ENCODE measurements around the gene AQP1.

The AQP1 gene

GRCh38 chr7:30917216-30917893 lies 5.7 kb downstream of the AQP1 start:
- no peaks in the 10 kb centered on the region for H3K27me3 ChIP-seq
- peak overlapping the region; percentile 87 to 92 for H3K27ac ChIP-seq
- peak overlapping the region in 1 of 2 donors; percentile 59 for H3K4me3 ChIP-seq
- peaks cover 0 to 100% (median 91%) of the 10 kb centered on the region in 4 donors for H3K4me1 ChIP-seq
- no peak for TF ChIP-seq CTCF (IDR thresholded peaks at IDR 0.05)
- DNase-seq: peak in 1 of 2 donors; percentile 43
- H3K9me3 ChIP-seq: no peaks in the 10 kb centered on the region
- intact Hi-C loops (cut with DNase I; ENCODE audit: low total_unique reads): loop anchor here (2.0 kb wide), 1 partner anchor 105 kb away; no protein-coding TSS in a partner anchor
- H3K36me3 ChIP-seq: peaks cover 1 to 9% (median 5%) of the 10 kb centered on the region in 3 donors

GRCh38 chr7:30918676-30919075 lies 7.0 kb downstream of the AQP1 start:
- no peak for TF ChIP-seq CTCF (IDR thresholded peaks at IDR 0.05)
- DNase-seq: peak; percentile 24 to 85
- intact Hi-C loops (cut with DNase I; ENCODE audit: low total_unique reads): no loop called here
- no peaks in the 10 kb centered on the region for H3K27me3 ChIP-seq
- peaks cover 7 to 22% (median 18%) of the 10 kb centered on the region in 3 donors for H3K36me3 ChIP-seq
- H3K4me3 ChIP-seq: no peak overlapping the region
- H3K27ac ChIP-seq: peak overlapping the region; percentile 87 to 92
- H3K4me1 ChIP-seq: peaks cover 0 to 87% (median 80%) of the 10 kb centered on the region in 4 donors
- H3K9me3 ChIP-seq: no peaks in the 10 kb centered on the region

- peak; percentile 36 to 75 for DNase-seq
- H3K9me3 ChIP-seq: no peaks in the 10 kb centered on the region
- no peaks in the 10 kb centered on the region for H3K27me3 ChIP-seq
- no peak for TF ChIP-seq CTCF (IDR thresholded peaks at IDR 0.05)
- no peak overlapping the region for H3K4me3 ChIP-seq
- H3K36me3 ChIP-seq: peaks cover 21 to 37% (median 32%) of the 10 kb centered on the region in 3 donors
- intact Hi-C loops (cut with DNase I; ENCODE audit: low total_unique reads): loop anchor here (5.0 kb wide), 1 partner anchor 168 kb away; the partner anchor contains the start of gene INMT
- peak overlapping the region; percentile 87 to 92 for H3K27ac ChIP-seq
- H3K4me1 ChIP-seq: peaks cover 0 to 73% (median 67%) of the 10 kb centered on the region in 4 donors
Observed at GRCh38 chr7:30920021-30920583, 8.4 kb downstream of the AQP1 start.

GRCh38 chr7:30920584-30921539 lies 9.2 kb downstream of the AQP1 start:
- Histone ChIP-seq H3K27ac (peak overlapping the region; percentile 87 to 92), H3K9me3 (no peaks in the 10 kb centered on the region), H3K36me3 (peaks cover 29 to 44% (median 40%) of the 10 kb centered on the region in 3 donors), H3K27me3 (no peaks in the 10 kb centered on the region), H3K4me3 (no peak overlapping the region), H3K4me1 (peaks cover 0 to 65% (median 59%) of the 10 kb centered on the region in 4 donors)
- TF ChIP-seq CTCF (IDR thresholded peaks at IDR 0.05): no peak
- intact Hi-C loops (cut with DNase I; ENCODE audit: low total_unique reads): loop anchor here (5.0 kb wide), 1 partner anchor 169 kb away; the partner anchor contains the start of gene INMT
- peak; percentile 70 to 90 for DNase-seq
